Ectodermal cell (in vitro differentiated cells): ENCODE data around the gene FGD5.

Experiments
- H3K27ac ChIP-seq: 2 replicates; pipeline ENCODE4 v1.7.0; 2013; ENCODE audit warnings: mild to moderate bottlenecking, low read depth, low read length; ENCODE audit not compliant: insufficient read depth, poor library complexity, severe bottlenecking
- H3K27me3 ChIP-seq: 2 replicates; pipeline ENCODE4 v1.7.0; 2013; ENCODE audit warnings: mild to moderate bottlenecking, low read length; ENCODE audit not compliant: insufficient read depth, control insufficient read depth, poor library complexity, severe bottlenecking
- H3K36me3 ChIP-seq: one replicate; pipeline ENCODE4 v1.7.0; 2013; ENCODE audit warnings: low read length; ENCODE audit not compliant: control insufficient read depth, insufficient read depth
- H3K4me1 ChIP-seq: one replicate; pipeline ENCODE4 v1.7.0; 2013; ENCODE audit warnings: low read length; ENCODE audit not compliant: control insufficient read depth, insufficient read depth
- H3K4me3 ChIP-seq: 2 replicates; pipeline ENCODE4 v1.7.0; 2013; ENCODE audit warnings: low read depth, low read length, control low read depth; ENCODE audit not compliant: insufficient read depth
- H3K9me3 ChIP-seq: 2 replicates; pipeline ENCODE4 v1.7.0; 2013; ENCODE audit warnings: mild to moderate bottlenecking, low read length, moderate library complexity; ENCODE audit not compliant: control insufficient read depth
- WGBS, 2 experiments: methylation state at CpG; one replicate each; pipeline ENCODE4 v1.1.7; 2013; ENCODE audit warnings: missing lambda C conversion rate in 2 of 2; 5-methylcytosine and 5-hydroxymethylcytosine counted together

Gene FGD5

GRCh38 chr3:14819671-14820070 is 909 bp downstream of the FGD5 start:
- Histone ChIP-seq H3K4me3 (no peak overlapping the region), H3K9me3 (no peaks in the 10 kb centered on the region), H3K36me3 (no peaks in the 10 kb centered on the region), H3K27ac (no peak overlapping the region), H3K27me3 (no peaks in the 10 kb centered on the region), H3K4me1 (no peaks in the 10 kb centered on the region)
- 92 to 95% methylated on average over 10 of the region's 10 CpGs for WGBS, 2 experiments

GRCh38 chr3:14820156-14820555 is 1.4 kb downstream of the FGD5 start:
- no peaks in the 10 kb centered on the region for H3K4me1 ChIP-seq
- H3K9me3 ChIP-seq: no peaks in the 10 kb centered on the region
- 94 to 96% methylated on average over 17 of the region's 17 CpGs for WGBS, 2 experiments
- no peak overlapping the region for H3K4me3 ChIP-seq
- H3K27me3 ChIP-seq: no peaks in the 10 kb centered on the region
- H3K36me3 ChIP-seq: no peaks in the 10 kb centered on the region
- no peak overlapping the region for H3K27ac ChIP-seq

GRCh38 chr3:14821151-14821550 is 2.4 kb downstream of the FGD5 start:
- no peaks in the 10 kb centered on the region for H3K4me1 ChIP-seq
- no peak overlapping the region for H3K4me3 ChIP-seq
- no peak overlapping the region for H3K27ac ChIP-seq
- no peaks in the 10 kb centered on the region for H3K27me3 ChIP-seq
- WGBS, 2 experiments: 95 to 96% methylated on average over 16 of the region's 16 CpGs
- H3K9me3 ChIP-seq: no peaks in the 10 kb centered on the region
- H3K36me3 ChIP-seq: no peaks in the 10 kb centered on the region

- Histone ChIP-seq H3K36me3 (no peaks in the 10 kb centered on the region), H3K9me3 (no peaks in the 10 kb centered on the region), H3K4me1 (no peaks in the 10 kb centered on the region), H3K4me3 (no peak overlapping the region), H3K27me3 (no peaks in the 10 kb centered on the region), H3K27ac (no peak overlapping the region)
- WGBS, 2 experiments: 96 to 99% methylated on average over 3 of the region's 3 CpGs
Observed at GRCh38 chr3:14822134-14822533, 3.4 kb downstream of the FGD5 start.

- no peak overlapping the region for H3K27ac ChIP-seq
- no peaks in the 10 kb centered on the region for H3K36me3 ChIP-seq
- no peak overlapping the region for H3K4me3 ChIP-seq
- H3K9me3 ChIP-seq: no peaks in the 10 kb centered on the region
- WGBS, 2 experiments: 55 to 61% methylated on average over 11 to 12 of the region's 12 CpGs
- no peaks in the 10 kb centered on the region for H3K4me1 ChIP-seq
- no peaks in the 10 kb centered on the region for H3K27me3 ChIP-seq
Observed at GRCh38 chr3:14822670-14823390, 4.1 kb downstream of the FGD5 start.

- Histone ChIP-seq H3K27me3 (no peaks in the 10 kb centered on the region), H3K36me3 (no peaks in the 10 kb centered on the region), H3K4me3 (no peak overlapping the region), H3K4me1 (no peaks in the 10 kb centered on the region), H3K9me3 (no peaks in the 10 kb centered on the region), H3K27ac (no peak overlapping the region)
- WGBS, 2 experiments: 90 to 98% methylated on average over 2 of the region's 2 CpGs
Observed at GRCh38 chr3:14823393-14823792, 4.6 kb downstream of the FGD5 start.

- WGBS, 2 experiments: 90 to 92% methylated on average over 13 of the region's 13 CpGs
- no peaks in the 10 kb centered on the region for H3K36me3 ChIP-seq
Observed at GRCh38 chr3:14823910-14824629, 5.3 kb downstream of the FGD5 start.

GRCh38 chr3:14824646-14825045 is 5.9 kb downstream of the FGD5 start:
- H3K27ac ChIP-seq: no peak overlapping the region
- WGBS, 2 experiments: 92% methylated on average over 2 of the region's 2 CpGs
- H3K36me3 ChIP-seq: no peaks in the 10 kb centered on the region
- no peaks in the 10 kb centered on the region for H3K27me3 ChIP-seq
- peaks cover 4% of the 10 kb centered on the region for H3K4me1 ChIP-seq
- H3K4me3 ChIP-seq: no peak overlapping the region
- no peaks in the 10 kb centered on the region for H3K9me3 ChIP-seq

More at GRCh38 chr3:14823910-14824629, 5.3 kb downstream of the FGD5 start:
- no peak overlapping the region for H3K27ac ChIP-seq
- H3K4me3 ChIP-seq: no peak overlapping the region
- no peaks in the 10 kb centered on the region for H3K4me1 ChIP-seq
- H3K27me3 ChIP-seq: no peaks in the 10 kb centered on the region
- H3K9me3 ChIP-seq: no peaks in the 10 kb centered on the region

GRCh38 chr3:14826069-14826468 is 7.3 kb downstream of the FGD5 start:
- Histone ChIP-seq H3K27ac (no peak overlapping the region), H3K4me3 (no peak overlapping the region), H3K27me3 (no peaks in the 10 kb centered on the region), H3K36me3 (no peaks in the 10 kb centered on the region), H3K9me3 (no peaks in the 10 kb centered on the region), H3K4me1 (peaks cover 7% of the 10 kb centered on the region)
- 86% methylated on average over 4 of the region's 4 CpGs for WGBS, 2 experiments

- H3K27me3 ChIP-seq: no peaks in the 10 kb centered on the region
- 74 to 77% methylated on average over 8 of the region's 8 CpGs for WGBS, 2 experiments
Observed at GRCh38 chr3:14827776-14828175, 9.0 kb downstream of the FGD5 start.

More at GRCh38 chr3:14827776-14828175, 9.0 kb downstream of the FGD5 start:
- Histone ChIP-seq H3K9me3 (no peaks in the 10 kb centered on the region), H3K36me3 (no peaks in the 10 kb centered on the region), H3K4me1 (peaks cover 7% of the 10 kb centered on the region), H3K27ac (no peak overlapping the region), H3K4me3 (no peak overlapping the region)
